OCI-LY3 (cell line): Measurements from ENCODE around the gene ANKS1A.

Source experiments
- H2AFZ ChIP-seq: fragments of 200-600, 300-600 bp; shearing (Covaris generic); 2 replicates; pipeline ENCODE4 v1.6.0; 2014; ENCODE audit warnings: antibody characterized with exemption, low read depth, low read length
- H3K27ac ChIP-seq: fragments of 200-600, 300-600 bp; sonication (generic); 2 replicates; pipeline ENCODE4 v1.5.1; 2014; ENCODE audit warnings: mild to moderate bottlenecking, low read length, moderate library complexity, mixed read lengths
- H3K27me3 ChIP-seq: fragments of 200-600, 300-600 bp; sonication (generic); 2 replicates; pipeline ENCODE4 v1.6.1; 2014; ENCODE audit warnings: low read depth, low read length, mixed read lengths
- H3K36me3 ChIP-seq: fragments of 200-600, 300-600 bp; sonication (generic); replicated peaks from 2 replicates; pipeline ENCODE3; 2014; ENCODE audit warnings: low read depth, low read length, mixed read lengths
- H3K4me1 ChIP-seq: fragments of 300-600, 200-600 bp; sonication (generic); 2 replicates; pipeline ENCODE4 v1.6.1; 2014; ENCODE audit warnings: low read length, mixed read lengths
- H3K4me2 ChIP-seq: fragments of 200-600, 300-600 bp; sonication (generic); 2 replicates; pipeline ENCODE4 v1.6.1; 2014; ENCODE audit warnings: low read length, mixed read lengths
- H3K4me3 ChIP-seq: fragments of 300-600, 200-600 bp; sonication (generic); 2 replicates; pipeline ENCODE4 v1.5.1; 2014; ENCODE audit warnings: antibody characterized with exemption, mild to moderate bottlenecking, low read length, moderate library complexity
- H3K79me2 ChIP-seq: fragments of 300-600, 200-600 bp; shearing (Covaris generic); 2 replicates; pipeline ENCODE4 v1.6.1; 2014; ENCODE audit warnings: mild to moderate bottlenecking, low read length, mixed read lengths
- H3K9ac ChIP-seq: fragments of 300-600, 200-600 bp; shearing (Covaris generic); 2 replicates; pipeline ENCODE4 v1.6.0; 2014; ENCODE audit warnings: mild to moderate bottlenecking, low read length, moderate library complexity
- H3K9me3 ChIP-seq: fragments of 200-600, 300-600 bp; shearing (Covaris generic); 2 replicates; pipeline ENCODE4 v1.6.1; 2014; ENCODE audit warnings: low read length, mixed read lengths; ENCODE audit not compliant: insufficient read depth
- H4K20me1 ChIP-seq: fragments of 200-600, 300-600 bp; sonication (generic); 2 replicates; pipeline ENCODE4 v1.6.1; 2016; ENCODE audit warnings: low read length, mixed read lengths; ENCODE audit not compliant: insufficient read depth
- EZH2phosphoT487 ChIP-seq: fragments of 200-600 bp; shearing (Covaris generic); IDR thresholded peaks from 2 replicates; pipeline ENCODE4 v1.6.1; 2018; ENCODE audit warnings: antibody characterized with exemption, mixed run types, low read depth
- TF ChIP-seq, protein P1 (sequence below): fragments of 200-600, 300-600 bp; sonication (generic); IDR thresholded peaks from 2 replicates; pipeline ENCODE4 v1.5.1; 2014; ENCODE audit warnings: antibody characterized with exemption, low read length, low read depth

Gene ANKS1A

DNA sequence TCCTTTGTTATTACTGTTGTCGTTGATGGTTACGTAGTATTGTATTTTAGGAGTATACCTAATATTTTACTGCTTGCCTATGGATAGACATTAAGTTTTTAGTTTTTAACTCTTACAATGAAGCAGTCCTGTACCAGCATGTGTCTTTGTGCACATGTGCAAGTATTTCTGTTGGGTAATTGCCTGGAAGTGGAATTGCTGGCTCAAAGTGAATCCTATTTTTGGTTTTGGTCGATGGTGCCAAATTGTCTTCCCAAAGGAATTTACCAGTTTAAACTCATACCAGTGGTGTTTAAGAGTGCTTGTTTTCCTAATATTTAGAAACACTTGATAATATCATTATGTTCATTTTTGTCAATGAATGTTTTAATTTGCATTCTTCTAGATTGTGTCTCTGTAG is 75.5 kb downstream of the ANKS1A start:
- Histone ChIP-seq H3K27me3 (no peaks in the 10 kb centered on the region), H3K36me3 (no peaks in the 10 kb centered on the region), H4K20me1 (no peaks in the 10 kb centered on the region), H3K4me2 (no peak overlapping the region), H3K9me3 (no peaks in the 10 kb centered on the region), H3K4me1 (peaks cover 14% of the 10 kb centered on the region), H3K9ac (no peak overlapping the region), H3K27ac (no peak overlapping the region), H3K4me3 (no peak overlapping the region), H2AFZ (no peak overlapping the region), H3K79me2 (no peaks in the 10 kb centered on the region)
- no peak for TF ChIP-seq EZH2phosphoT487
- TF ChIP-seq, protein P1, sequence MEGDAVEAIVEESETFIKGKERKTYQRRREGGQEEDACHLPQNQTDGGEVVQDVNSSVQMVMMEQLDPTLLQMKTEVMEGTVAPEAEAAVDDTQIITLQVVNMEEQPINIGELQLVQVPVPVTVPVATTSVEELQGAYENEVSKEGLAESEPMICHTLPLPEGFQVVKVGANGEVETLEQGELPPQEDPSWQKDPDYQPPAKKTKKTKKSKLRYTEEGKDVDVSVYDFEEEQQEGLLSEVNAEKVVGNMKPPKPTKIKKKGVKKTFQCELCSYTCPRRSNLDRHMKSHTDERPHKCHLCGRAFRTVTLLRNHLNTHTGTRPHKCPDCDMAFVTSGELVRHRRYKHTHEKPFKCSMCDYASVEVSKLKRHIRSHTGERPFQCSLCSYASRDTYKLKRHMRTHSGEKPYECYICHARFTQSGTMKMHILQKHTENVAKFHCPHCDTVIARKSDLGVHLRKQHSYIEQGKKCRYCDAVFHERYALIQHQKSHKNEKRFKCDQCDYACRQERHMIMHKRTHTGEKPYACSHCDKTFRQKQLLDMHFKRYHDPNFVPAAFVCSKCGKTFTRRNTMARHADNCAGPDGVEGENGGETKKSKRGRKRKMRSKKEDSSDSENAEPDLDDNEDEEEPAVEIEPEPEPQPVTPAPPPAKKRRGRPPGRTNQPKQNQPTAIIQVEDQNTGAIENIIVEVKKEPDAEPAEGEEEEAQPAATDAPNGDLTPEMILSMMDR = no peak

DNA sequence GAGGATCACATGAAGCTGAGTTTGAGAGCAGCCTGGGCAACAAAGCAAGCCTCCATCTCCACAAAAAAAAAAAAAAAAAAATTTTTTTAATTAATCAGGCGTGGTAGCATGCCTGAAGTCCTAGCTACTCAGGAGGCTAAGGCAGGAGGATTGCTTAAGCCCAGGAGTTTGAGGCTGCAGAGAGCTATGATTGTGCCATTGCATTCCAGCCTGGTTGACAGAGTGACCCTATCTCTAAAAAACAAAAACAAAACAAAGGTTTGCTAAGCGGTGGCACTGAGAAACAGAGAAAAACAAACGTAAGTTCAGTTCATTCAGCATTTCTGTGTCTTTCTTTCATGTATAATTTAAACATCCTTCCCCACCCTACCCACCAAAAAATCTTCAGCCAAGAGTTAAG is 78.4 kb downstream of the ANKS1A start:
- H3K27ac ChIP-seq = no peak overlapping the region
- H2AFZ ChIP-seq = no peak overlapping the region
- H3K79me2 ChIP-seq = no peaks in the 10 kb centered on the region
- no peaks in the 10 kb centered on the region for H3K4me1 ChIP-seq
- no peaks in the 10 kb centered on the region for H4K20me1 ChIP-seq
- no peak overlapping the region for H3K9ac ChIP-seq
- H3K9me3 ChIP-seq = no peaks in the 10 kb centered on the region
- no peak overlapping the region for H3K4me2 ChIP-seq
- TF ChIP-seq, protein P1 = no peak
- TF ChIP-seq EZH2phosphoT487 = no peak
- H3K4me3 ChIP-seq = no peak overlapping the region
- H3K36me3 ChIP-seq = no peaks in the 10 kb centered on the region
- H3K27me3 ChIP-seq = no peaks in the 10 kb centered on the region

DNA sequence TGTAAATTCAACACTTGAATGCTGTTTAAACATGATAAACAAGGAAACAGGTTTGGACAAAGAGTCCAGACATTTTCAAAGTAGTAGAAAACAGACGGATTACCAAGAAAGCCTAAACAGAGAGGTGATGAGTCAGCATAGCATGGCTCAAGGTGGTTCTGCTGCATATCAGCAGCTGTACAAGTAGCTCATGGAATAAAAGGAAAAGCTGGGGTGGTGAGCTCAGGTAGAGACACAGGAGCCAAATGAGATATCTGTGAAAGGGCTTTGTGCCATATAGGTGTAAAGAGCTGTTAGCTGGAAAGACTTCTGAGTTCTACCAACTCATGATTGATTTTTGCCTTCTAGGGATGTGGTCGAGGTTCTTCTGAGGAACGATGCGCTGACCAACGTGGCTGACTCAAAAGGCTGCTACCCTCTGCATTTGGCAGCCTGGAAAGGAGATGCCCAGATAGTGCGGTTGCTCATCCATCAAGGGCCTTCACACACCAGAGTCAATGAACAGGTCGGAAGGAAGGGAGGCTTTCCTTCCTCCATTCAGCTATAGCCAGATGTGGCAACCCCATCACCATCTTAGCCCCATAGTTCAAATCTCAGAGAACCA is 80.7 kb downstream of the ANKS1A start:
- Histone ChIP-seq H2AFZ (no peak overlapping the region), H3K4me1 (no peaks in the 10 kb centered on the region), H3K27me3 (no peaks in the 10 kb centered on the region), H3K9me3 (no peaks in the 10 kb centered on the region), H3K27ac (no peak overlapping the region), H3K4me3 (no peak overlapping the region), H3K36me3 (no peaks in the 10 kb centered on the region), H3K79me2 (no peaks in the 10 kb centered on the region), H3K4me2 (no peak overlapping the region), H3K9ac (no peak overlapping the region), H4K20me1 (no peaks in the 10 kb centered on the region)
- TF ChIP-seq, protein P1 = no peak
- no peak for TF ChIP-seq EZH2phosphoT487

DNA sequence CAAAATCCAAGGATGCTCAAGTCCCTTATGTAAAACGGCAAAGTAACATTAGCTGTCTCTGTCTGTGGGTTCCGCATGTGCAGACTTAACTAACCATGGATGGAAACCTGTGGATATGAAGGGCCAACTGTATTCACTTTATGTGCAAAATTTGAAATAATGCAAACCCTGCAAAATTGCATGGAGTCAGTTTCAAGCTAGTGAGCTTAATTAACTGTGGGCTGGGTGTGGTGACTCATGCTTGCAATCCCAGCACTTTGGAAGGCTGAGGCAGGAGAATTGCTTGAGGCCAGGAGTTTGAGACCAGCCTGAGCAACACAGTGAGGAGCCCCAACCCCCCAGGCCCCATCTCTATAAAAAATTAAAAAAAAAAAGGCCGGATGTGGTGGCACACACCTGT is 81.4 kb downstream of the ANKS1A start:
- Histone ChIP-seq H3K9ac (no peak overlapping the region), H3K27ac (no peak overlapping the region), H2AFZ (no peak overlapping the region), H3K4me3 (no peak overlapping the region), H4K20me1 (no peaks in the 10 kb centered on the region), H3K4me1 (no peaks in the 10 kb centered on the region), H3K4me2 (no peak overlapping the region), H3K79me2 (no peaks in the 10 kb centered on the region), H3K27me3 (no peaks in the 10 kb centered on the region), H3K9me3 (no peaks in the 10 kb centered on the region), H3K36me3 (no peaks in the 10 kb centered on the region)
- no peak for TF ChIP-seq EZH2phosphoT487
- TF ChIP-seq, protein P1 = no peak
